Measurements from ENCODE around the gene TRIM24. TPM values are rescaled to one million over a fixed set of nuclear protein-coding genes. Genes with fewer than 3 reads are reported as not detected.

TRIM24 gene
- total RNA-seq, 1 donor from 2014 or later = 23.9 TPM

- no peaks in the 10 kb centered on the region for H3K4me1 ChIP-seq
- no peak for TF ChIP-seq CTCF (IDR thresholded peaks at IDR 0.05)
- no peaks in the 10 kb centered on the region for H3K27me3 ChIP-seq
- ATAC-seq (no peak), DNase-seq (no peak)
- intact Hi-C loops (cut with DNase I) = no loop called here
- no peak overlapping the region for H3K27ac ChIP-seq
- H3K9me3 ChIP-seq = no peaks in the 10 kb centered on the region
- no peak overlapping the region for H3K4me3 ChIP-seq
- H3K36me3 ChIP-seq = no peaks in the 10 kb centered on the region
These were observed 23.7 kb upstream of the TRIM24 start for GRCh38 chr7:138436388-138436787.

DNA sequence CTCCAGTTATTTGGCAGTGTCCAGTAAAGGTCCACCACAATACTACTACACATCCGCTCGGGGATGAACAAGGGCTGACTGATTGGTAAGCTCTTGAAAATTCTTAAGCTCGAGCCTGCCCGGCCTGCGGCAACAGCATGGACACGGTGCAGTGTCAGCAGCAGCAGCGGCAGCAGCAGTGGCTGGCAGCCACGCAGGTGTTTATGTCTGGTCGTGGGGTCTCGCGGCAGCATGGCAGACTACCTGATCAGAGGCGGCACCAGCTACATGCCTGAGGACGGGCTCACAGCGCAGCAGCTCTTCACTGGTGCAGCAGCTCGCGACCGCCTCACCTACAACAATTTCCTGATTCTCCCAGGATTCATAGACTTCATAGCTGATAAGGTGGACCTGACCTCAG lies 19.6 kb upstream of the TRIM24 start:
- H3K36me3 ChIP-seq = no peaks in the 10 kb centered on the region
- intact Hi-C loops (cut with DNase I) = no loop called here
- DNase-seq = no peak

DNA sequence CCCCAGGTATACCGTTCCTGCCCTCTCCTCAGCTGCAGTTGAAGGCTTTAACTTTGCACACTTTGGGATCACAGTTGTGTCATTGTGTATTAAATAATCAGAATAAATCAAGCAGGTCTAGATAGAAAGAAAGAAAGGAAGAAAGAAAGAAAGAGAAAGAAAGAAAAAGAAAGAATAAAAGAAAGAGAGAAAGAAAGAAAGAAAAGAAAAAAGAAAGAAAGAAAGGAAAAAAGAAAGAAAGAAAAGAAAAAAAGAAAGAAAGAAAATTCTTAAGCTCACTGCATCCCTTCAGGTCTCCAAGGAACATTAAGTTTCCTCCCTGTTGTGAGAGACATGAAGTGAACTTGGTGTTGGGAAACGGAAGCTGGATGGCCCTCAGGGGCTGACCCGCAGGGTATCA lies 17.2 kb upstream of the TRIM24 start:
- Histone ChIP-seq H3K4me3 (no peak overlapping the region), H3K4me1 (no peaks in the 10 kb centered on the region), H3K27me3 (no peaks in the 10 kb centered on the region), H3K9me3 (no peaks in the 10 kb centered on the region), H3K27ac (no peak overlapping the region), H3K36me3 (no peaks in the 10 kb centered on the region)
- intact Hi-C loops (cut with DNase I) = no loop called here
- TF ChIP-seq CTCF (IDR thresholded peaks at IDR 0.05) = no peak
- DNase-seq = no peak
- no peak for ATAC-seq

More for the DNA sequence above, 19.6 kb upstream of the TRIM24 start:
- no peaks in the 10 kb centered on the region for H3K4me1 ChIP-seq
- no peak for TF ChIP-seq CTCF (IDR thresholded peaks at IDR 0.05)
- no peak overlapping the region for H3K27ac ChIP-seq
- ATAC-seq = no peak
- no peaks in the 10 kb centered on the region for H3K27me3 ChIP-seq
- H3K4me3 ChIP-seq = no peak overlapping the region
- no peaks in the 10 kb centered on the region for H3K9me3 ChIP-seq

- Histone ChIP-seq H3K9me3 (no peaks in the 10 kb centered on the region), H3K36me3 (no peaks in the 10 kb centered on the region), H3K27ac (no peak overlapping the region), H3K27me3 (no peaks in the 10 kb centered on the region), H3K4me3 (no peak overlapping the region), H3K4me1 (no peaks in the 10 kb centered on the region)
- DNase-seq = no peak
- TF ChIP-seq CTCF (IDR thresholded peaks at IDR 0.05) = peak; percentile 24
- no peak for ATAC-seq
- intact Hi-C loops (cut with DNase I) = no loop called here
These were observed 10.5 kb upstream of the TRIM24 start for GRCh38 chr7:138449580-138449979.

DNA sequence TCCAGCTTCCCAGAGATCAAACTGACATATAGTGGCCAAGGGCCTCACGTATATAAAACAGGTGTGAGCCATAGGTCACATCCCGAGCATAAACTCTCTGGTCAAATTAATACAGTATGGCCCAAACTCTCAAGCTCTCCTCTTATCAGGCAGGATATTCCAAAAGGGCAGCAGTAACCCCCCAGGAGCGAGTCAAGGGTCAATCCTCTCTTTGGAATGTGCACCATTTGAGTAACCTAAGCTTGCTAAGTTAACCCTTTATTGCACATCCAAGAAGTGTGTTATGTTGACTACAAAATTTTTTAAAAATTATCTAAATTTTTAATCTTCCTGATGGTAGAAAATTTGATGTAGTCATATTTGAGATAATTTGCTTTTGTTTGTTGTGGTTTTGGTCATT lies 4.5 kb upstream of the TRIM24 start:
- ATAC-seq = no peak

More for the DNA sequence above, 4.5 kb upstream of the TRIM24 start:
- intact Hi-C loops (cut with DNase I) = no loop called here
- Histone ChIP-seq H3K4me1 (no peaks in the 10 kb centered on the region), H3K27me3 (no peaks in the 10 kb centered on the region), H3K9me3 (no peaks in the 10 kb centered on the region), H3K4me3 (no peak overlapping the region), H3K27ac (no peak overlapping the region), H3K36me3 (no peaks in the 10 kb centered on the region)
- DNase-seq = no peak
- no peak for TF ChIP-seq CTCF (IDR thresholded peaks at IDR 0.05)
